ENCODE measurements around the gene SCFD2.
"Not testable (repeated sequence)": the region's sequence is repeated elsewhere in the genome, so short reads cannot be mapped to it uniquely, and the experiment has no call there.

SCFD2 gene

GRCh38 chr4:52841682-52842456 lies 524.0 kb downstream of the SCFD2 start:
- DNase-seq = no peak

- DNase-seq = no peak
Observed at GRCh38 chr4:52840531-52841370, 525.1 kb downstream of the SCFD2 start.

DNA sequence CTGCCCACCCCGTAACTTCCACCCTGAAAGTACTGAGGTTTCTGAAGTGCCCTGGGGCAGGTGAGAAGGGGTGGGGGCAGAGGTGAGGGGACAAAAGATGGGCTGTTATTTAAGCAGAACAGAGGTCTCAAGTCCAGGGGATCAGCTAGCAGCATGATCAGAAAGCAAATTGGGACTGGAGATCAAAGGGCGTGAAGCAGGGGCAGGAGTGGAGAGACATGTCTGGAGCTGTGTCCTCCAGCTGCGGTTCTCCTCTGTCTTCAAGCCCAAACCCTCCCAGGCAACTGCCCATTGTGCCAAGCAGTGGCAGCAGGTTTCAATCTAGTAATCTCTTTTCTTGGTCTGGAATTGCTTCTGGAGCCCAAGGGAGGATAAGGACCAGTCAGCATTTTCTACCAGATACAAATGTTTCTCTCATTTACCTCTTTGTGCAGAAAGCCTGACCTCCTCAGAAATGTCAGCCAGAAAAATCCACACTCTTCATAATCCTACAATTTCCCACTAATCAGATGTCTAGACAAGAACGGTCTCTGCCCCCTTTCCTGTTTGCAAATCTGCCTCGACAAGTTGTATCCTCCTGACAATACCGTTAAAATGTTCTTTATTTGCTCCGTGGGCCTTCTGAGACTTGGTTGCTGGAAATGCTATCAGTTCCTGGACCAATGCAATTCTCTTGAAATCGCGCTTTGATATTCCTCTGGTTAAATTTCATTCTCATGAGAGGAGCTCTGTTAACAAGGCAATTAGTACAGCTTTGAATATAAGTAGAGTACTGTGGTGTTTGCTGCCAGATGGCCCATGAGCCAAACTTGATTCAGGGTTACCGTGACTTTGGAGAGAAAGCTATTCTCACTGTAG lies 526.9 kb downstream of the SCFD2 start:
- DNase-seq = no peak

DNA sequence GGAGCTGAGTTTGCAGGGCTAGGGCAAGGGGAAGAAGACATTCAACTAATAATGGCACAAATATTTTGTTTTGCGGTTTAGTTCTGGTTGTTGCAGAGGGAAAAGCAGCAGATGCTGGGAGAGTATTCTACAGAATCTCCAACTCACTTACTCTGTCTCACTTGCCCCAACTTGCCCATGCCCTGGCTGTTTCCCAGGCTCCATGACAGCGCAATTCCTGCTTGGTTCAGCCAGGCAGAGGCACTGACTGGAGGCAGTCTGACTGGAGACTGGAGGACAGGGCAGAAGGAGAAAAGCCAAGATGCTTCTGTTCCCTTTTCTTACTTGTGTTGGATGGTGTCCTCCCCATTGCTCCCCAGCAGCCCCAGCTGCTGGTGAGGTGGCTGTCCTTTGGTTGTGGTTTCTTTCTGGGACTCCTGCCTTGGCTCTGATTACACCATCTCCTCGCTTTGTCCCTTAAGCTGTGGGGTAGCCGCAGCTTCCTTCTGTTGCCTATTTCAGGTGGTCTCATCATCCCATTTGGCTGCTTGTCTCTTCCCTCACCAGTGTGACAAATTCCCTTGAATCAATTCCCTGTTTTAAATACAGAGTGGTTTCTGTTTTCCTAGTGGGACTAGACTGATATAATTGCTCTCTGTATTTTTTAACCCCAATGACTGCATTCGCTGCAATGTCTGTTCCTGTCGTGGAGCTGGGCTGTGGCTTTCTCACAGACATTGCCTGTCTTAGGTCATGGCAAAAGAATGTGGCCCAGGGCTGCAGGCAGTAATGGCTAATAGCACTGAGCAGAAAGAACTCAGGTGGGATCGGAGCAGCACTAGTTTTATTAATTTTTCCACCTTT lies 527.9 kb downstream of the SCFD2 start:
- DNase-seq = no peak

DNA sequence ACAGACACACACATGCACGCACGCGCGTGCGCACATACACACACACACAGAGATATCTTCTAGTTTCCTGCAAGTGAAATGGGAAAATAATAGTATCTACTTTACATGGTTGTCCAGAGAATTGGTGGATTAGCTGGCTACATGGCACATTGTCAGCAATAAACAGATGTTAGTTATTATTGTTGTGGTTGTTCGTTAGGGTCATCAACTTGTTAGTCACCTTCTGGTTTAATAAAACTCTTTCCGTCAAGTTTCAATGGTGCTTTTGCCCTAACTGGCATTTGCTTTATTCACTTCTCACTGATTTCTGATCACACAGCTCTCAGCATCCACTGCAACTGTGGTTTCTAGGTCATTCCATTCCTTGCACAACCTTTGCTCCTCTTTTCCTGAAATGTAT lies 529.2 kb downstream of the SCFD2 start:
- no peak for DNase-seq

- no peak for DNase-seq
Observed at GRCh38 chr4:52836120-52836519, 529.7 kb downstream of the SCFD2 start.

DNA sequence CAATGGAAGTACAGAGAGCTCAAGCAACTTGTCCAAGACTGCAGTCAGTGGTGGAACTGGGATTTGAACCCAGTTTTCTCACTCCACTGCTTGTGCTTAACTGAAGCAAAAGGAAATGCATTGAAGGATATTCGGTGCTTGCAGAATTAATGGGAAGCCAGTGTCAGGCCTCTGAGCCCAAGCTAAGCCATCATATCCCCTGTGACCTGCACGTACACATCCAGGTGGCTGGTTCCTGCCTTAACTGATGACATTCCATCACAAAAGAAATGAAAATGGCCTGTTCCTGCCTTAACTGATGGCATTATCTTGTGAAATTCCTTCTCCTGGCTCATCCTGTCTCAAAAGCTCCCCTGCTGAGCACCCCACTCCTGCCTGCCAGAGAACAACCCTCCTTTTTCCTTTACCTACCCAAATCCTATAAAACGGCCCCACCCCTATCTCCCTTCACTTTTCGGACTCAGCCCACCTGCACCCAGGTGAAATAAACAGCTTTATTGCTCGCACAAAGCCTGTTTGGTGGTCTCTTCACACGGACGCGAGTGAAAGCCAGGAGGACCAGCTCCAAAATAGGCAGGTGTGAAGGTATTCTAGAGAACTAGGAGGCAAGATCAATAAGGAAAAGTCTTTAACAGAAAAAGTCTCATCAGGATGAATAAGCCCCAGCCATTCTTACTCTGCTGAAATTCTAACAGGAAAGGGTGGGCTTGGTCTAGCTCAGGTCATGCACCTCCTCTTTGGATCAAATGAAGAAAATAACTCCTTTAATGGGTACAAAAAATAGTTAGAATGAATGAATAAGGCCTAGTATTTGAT lies 531.0 kb downstream of the SCFD2 start:
- not testable (repeated sequence) for DNase-seq

DNA sequence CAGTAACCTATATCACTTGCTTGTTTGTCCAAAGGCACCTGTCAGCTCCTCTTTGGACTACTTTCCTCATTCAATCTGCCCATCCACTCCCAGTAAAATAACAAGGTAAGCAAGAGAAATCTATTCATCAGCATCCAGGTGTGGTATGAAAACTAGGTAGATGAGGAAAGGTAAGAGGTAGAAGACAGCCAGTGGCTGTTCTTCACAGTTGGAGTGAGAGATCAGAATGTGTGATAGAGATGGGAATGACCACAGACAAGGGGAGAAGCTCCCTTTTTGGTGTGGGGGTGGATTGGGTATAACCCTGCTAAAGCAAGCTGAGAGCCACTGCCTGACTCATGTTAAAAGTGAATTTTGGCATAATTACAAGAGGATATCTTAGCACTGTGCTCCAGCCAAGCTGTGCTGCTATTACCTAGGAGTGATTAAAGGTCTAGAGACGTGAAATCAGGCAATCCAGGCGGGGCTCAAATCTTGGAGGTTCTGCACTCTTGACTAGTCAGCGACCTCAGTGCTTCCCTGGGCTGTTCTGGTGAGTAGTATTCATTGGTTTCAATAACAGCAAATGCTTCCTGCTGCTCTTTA lies 531.8 kb downstream of the SCFD2 start:
- no peak for DNase-seq

DNA sequence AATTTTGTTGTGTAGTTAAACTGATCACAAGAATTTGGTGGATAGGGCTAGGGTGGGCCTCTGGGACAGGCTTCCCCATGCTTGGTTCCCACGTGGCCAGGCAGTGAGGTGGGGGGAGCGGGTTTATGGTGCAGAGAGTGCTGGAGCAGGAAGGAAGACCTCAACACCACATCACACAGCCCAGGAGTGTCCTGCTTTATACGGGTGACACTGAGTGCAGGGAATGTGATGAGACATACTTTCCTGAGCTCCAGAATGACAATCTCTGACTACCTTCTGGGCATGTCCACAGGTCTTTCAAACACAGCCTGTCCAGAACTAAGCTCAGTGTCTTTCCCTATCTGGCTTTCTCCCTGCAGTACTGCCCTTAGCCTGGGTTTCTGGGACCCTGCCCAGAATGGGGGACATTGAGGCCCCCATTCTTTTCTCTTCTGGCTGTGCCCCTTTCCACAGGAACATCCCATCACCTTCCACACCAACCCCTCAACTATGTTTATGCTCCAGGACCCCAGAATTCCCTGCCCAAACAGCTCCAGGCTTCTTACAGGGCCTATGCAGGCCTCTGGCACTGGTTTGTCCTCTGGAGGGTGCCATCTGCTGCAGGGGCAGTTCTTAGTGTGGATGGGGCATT lies 540.3 kb downstream of the SCFD2 start:
- no peak for DNase-seq

DNA sequence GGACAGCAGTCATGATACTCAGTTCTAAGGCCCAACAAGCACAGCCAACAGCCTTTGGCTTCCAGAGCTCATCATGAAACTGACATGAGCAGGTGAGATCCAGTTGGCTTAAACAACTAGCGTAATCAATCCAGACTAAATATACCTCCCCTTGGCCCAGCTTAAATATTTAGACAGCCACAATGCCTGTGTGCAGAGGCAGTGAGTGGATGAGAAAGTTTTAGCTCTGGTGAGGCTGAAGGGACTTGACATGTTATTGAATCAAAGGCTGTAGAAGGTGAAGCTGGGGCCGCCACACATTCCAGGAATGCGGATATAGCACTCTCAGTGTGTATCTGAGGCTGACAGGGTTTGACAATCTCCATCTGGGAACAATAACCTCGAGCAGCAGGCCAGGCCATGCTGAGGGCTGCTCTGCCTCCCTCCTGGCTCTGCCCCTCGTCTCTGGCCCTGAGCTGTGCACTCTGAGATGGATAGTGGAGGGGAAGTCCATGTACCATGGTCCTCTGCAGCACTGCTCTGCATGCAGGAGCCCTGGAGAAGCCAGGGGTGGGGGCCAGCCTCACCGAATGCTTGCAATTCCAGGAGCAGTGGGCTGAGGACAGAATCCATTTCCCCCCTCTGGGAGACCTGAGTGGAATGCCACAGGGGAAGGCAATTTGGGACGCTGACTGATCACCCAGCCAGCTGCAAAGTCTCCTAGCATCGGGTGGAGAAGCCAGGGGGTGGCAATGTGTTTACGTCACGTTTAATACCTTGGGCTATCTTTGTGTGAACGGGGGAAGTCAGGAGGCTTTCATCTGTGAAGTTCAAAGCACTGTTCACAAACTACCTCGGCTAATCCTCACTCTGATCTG lies 541.0 kb downstream of the SCFD2 start:
- no peak for DNase-seq

DNA sequence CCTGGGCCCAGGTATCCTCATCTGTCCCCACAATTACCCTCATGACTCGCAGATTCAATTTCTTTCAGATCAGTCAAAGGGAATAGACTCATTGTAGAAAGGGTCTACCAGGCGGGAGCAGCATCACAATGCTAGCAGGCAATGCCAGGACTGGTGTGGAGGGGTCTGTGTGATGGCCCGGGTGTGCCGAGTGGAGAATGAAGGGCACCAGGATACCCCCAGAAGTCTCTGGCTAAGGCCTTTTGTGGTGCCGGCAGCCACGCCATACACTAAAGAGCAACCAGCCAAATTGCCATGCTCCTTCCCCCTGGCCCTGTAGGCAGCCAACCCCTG lies 541.6 kb downstream of the SCFD2 start:
- DNase-seq = no peak

GRCh38 chr4:52823702-52824092 lies 542.2 kb downstream of the SCFD2 start:
- no peak for DNase-seq

Data from GOT3 (cell line).